ENCODE results near the gene CDK11B.
"Not testable (repeated sequence)": the region's sequence is repeated elsewhere in the genome, so short reads cannot be mapped to it uniquely, and the experiment has no call there.

CDK11B gene

DNA sequence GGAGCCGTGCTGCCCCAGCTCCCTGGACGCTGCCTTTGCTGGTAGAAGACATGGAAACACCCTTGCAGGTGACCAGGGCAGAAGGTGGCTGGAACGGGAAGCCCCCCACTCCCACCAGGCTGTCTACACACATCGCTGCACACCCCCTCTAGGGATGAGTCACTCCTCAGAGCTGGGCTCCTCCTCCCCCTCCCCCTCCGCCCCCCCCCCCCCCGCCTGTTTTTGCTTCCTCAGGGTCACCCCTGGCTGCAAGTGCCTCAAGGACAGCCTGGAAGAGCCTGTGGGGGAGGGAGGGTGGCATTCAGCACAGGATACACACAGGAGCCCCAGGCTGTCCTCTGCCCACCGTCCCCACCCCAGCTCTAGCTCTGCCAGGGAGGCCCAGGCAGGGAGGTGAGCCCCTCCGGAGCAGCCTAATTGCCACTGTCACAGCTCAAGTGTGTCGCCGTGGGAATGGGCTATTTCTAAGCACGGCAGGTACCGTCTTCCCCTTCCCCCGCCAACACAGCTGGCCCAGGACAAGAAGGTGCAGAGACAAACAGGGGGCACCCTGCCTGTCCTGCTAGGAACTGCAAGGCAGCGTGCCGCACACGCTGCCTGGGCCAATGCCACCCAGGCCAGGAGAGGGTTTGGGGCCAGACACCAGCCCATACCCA, 61.4 kb downstream of the CDK11B start:
- DNase-seq = peak in 1 of 5 experiments; percentile 49

DNA sequence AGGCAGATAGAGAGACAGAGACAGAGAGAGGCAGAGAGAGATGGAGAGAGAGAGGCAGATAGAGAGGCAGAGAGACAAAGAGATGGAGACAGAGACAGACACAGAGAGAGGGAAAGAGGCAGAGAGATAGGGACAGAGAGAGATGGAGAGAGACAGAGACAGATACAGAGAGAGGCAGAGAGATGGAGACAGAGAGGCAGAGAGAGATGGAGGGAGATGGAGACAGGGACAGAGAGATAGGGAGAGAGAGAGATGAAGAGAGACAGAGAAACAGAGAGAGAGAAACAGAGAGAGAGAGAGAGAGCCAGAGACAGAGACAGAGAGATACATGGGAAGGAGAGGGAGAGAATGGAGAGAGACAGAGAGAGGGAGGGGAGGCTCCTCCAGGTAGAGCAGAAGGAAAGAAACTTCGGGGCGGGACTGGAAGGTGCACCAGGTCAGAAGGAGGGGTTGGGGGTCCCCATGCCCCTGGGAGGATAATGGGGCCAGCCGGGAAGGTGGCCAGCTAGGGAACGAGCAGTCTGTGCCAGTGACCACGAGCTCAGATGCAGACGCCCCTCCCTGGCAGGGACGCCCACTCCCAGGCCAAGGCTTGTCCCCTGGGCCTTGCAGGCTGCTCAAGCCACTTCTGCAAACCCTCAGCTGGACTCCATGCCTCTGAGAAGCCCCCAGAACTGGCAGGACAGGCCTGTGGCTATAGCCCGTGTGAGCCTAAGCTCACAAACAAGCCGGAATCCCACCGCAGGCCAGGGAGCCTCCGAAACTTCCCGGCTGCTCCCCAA, 62.1 kb downstream of the CDK11B start:
- DNase-seq = no peak

DNA sequence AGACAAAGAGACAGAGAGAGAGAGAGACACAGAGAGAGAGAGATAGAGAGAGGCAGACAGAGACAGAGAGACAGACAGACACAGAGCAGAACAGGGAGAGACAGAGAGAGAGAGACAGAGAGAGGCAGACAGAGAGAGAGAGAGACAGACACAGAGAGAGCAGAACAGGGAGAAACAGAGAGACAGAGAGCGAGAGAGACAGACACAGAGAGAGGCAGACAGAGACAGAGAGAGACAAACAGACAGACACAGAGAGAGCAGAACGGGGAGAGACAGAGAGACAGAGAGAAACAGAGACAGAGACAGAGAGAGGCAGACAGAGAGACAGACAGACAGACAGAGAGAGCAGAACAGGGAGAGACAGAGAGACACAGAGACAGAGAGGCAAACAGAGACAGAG, 63.5 kb downstream of the CDK11B start:
- not testable (repeated sequence) for DNase-seq

DNA sequence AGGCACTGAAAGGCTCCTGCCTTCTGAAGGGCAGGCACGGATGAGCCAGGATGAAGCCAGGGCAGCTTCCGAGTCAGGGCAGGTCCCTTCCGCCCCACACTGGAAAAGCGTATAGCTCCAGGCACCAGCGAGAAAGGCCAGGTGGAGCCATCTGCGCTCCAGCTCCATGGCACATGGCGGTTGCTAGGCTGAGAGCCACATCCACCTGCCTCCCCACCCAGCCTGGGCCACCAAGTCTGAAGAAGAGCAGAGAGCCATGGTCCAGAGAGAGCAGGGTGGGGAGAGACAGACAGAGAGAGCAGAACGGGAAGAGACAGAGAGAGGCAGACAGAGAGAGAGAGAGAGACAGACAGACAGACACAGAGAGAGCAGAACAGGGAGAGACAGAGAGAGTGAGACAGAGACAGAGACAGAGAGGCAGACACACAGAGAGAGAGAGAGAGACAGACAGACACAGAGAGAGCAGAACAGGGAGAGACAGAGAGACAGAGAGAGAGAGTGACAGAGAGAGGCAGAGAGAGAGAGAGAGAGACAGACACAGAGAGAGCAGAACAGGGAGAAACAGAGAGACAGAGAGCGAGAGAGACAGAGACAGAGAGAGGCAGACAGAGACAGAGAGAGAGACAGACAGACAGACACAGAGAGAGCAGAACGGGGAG, 64.1 kb downstream of the CDK11B start:
- DNase-seq = no peak

DNA sequence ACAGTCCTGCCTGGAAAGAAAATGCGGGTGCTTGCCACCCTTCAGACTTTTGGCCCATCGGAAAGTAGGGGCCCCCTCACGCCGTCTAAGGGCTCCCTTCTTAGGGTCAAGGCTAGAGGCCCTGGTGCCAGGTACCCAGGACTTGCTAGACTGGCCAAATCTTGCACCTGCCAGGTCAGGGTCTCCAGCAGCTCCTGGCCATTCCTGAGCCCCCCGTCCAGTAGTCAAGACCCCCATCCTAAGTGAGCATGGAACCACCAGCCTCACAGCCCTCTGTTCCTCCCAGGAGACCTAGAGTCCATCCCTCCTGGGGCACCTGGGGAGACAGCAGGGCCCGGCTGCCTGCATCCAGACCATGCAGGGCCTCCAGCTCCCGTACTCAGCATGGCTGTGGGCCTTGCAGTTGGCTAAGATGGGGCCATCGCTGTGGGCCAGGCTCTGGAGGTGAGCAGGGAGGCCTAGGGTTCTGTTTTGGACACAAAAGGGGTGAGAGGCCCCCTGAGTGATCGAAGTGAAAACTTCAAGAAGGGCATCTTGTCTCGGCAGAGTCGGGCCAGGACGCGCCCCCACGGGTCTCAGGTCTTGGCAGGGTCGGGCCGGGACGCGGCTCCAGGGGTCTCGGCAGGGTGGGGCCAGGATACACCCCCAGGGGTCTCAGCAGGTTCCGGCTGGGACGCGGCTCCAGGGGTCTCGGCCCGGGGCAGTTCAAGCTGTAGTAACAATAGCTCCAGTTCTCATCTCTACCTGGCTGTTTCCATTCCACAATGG, 64.8 kb downstream of the CDK11B start:
- no peak for DNase-seq

DNA sequence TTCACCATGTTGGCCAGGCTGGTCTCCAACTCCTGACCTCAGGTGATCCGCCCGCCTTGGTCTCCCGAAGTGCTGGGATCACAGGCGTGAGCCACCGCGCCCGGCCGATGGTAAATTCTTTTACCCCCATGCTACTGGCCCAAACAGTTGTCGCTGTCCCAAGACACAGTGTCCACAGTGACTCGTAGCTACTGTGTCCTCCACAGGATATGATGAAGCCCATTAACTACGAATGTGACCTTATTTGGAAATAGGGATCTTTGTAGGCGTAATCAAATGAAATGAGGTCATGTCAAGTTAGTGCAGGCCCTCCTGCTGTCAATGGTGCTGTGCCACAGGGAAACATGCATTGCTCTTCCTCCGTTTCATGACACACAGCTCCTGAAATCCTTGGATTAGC, 67.4 kb downstream of the CDK11B start:
- DNase-seq = no peak

Data from T-helper 2 cell (primary cell).